Measurements from ENCODE around the gene OR5AC2. TPM values are rescaled to one million over a fixed set of nuclear protein-coding genes. Genes with fewer than 3 reads are reported as not detected.

Gene OR5AC2
- total RNA-seq, 2 experiments from 2014 or later, result not detected

DNA sequence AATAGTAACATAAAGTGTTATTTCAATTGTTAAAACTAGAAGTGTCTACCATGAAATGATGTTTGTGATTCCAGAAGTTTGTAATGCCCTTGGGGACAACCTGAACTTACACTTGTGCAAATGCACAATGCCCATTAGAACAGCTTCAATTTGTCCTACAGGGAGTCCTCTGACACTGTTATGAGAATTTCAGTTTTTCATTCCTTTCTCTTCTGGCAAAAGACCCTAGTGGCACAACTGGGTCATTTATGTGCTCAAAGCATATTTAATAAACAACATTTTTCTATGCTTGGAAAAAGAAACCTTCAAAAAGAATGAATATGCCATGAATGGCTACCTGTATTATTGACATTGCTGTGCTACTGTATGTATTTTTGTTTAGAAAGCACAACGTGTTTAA, 43.4 kb downstream of the OR5AC2 start, which contains the start of gene OR5H1:
Gene OR5H1, plus strand, starts transcription at position 301 of the 400 bp plus-strand sequence. CDS start 1,977 bp downstream, outside the sequence.
- ChIA-PET CTCF (no interaction called here), POLR2A (no interaction called here)
- TF ChIP-seq, protein P1, sequence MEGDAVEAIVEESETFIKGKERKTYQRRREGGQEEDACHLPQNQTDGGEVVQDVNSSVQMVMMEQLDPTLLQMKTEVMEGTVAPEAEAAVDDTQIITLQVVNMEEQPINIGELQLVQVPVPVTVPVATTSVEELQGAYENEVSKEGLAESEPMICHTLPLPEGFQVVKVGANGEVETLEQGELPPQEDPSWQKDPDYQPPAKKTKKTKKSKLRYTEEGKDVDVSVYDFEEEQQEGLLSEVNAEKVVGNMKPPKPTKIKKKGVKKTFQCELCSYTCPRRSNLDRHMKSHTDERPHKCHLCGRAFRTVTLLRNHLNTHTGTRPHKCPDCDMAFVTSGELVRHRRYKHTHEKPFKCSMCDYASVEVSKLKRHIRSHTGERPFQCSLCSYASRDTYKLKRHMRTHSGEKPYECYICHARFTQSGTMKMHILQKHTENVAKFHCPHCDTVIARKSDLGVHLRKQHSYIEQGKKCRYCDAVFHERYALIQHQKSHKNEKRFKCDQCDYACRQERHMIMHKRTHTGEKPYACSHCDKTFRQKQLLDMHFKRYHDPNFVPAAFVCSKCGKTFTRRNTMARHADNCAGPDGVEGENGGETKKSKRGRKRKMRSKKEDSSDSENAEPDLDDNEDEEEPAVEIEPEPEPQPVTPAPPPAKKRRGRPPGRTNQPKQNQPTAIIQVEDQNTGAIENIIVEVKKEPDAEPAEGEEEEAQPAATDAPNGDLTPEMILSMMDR (IDR thresholded peaks at IDR 0.05), result no peak
- H3K4me3 Mint-ChIP-seq, result no peak within 1 kb of the TSS
- intact Hi-C loops (cut with micrococcal nuclease), result no loop called here
- no peaks in the 10 kb centered on the region for H3K36me3 Mint-ChIP-seq (ENCODE audit: low read depth)
- no peaks in the 10 kb centered on the region for H3K4me1 Mint-ChIP-seq (ENCODE audit: low read depth)
- ATAC-seq, result no peak
- no peak within 1 kb of the TSS for H3K27ac Mint-ChIP-seq
- H3K27me3 Mint-ChIP-seq, result peaks cover 2% of the 10 kb centered on the region
- DNase-seq, result no peak
- no peaks in the 10 kb centered on the region for H3K9me3 Mint-ChIP-seq

DNA sequence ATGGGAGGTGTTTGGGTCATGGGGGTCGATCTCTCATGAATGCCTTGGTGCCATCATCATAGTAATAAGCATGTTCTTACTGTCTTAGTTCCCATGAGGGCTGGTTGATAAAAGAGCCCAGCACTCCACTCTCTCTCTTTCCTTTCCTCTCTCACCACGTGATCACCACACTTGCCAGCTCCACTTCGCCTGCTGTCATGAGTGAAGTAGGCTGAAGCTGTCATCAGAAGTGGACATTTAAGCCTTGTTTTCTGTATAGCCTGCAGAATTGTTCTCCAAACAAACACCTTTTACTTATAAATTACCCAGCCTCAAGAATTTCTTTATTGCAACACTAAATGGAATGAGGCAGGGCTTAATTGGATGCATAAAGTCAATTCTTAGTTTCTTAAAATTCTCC, 49.7 kb downstream of the OR5AC2 start:
- Mint-ChIP-seq H3K27me3 (peaks cover 2% of the 10 kb centered on the region), H3K27ac (no peak overlapping the region), H3K4me1 (ENCODE audit: low read depth) (no peaks in the 10 kb centered on the region), H3K4me3 (no peak overlapping the region), H3K9me3 (no peaks in the 10 kb centered on the region), H3K36me3 (ENCODE audit: low read depth) (no peaks in the 10 kb centered on the region)
- ChIA-PET POLR2A (no interaction called here), CTCF (no interaction called here)
- ATAC-seq, result no peak
- no peak for DNase-seq
- TF ChIP-seq, protein P1 (IDR thresholded peaks at IDR 0.05), result no peak
- intact Hi-C loops (cut with micrococcal nuclease), result no loop called here

Other genes starting within 250 kb of the OR5AC2 start
- gene RIOX2, start 114.7 kb upstream of the OR5AC2 start, total RNA-seq, result 10 to 100 TPM; 41.2 to 43.3 TPM
- not detected for gene GABRR3, start 51.9 kb upstream of the OR5AC2 start, total RNA-seq
- not detected for gene OR5H1, start 43.5 kb downstream of the OR5AC2 start, total RNA-seq
- not detected for gene OR5H14, start 60.3 kb downstream of the OR5AC2 start, total RNA-seq
- gene OR5H15, start 79.5 kb downstream of the OR5AC2 start, total RNA-seq, result not detected
- not detected for gene OR5H6, start 177.1 kb downstream of the OR5AC2 start, total RNA-seq
- not detected for gene OR5H2, start 195.3 kb downstream of the OR5AC2 start, total RNA-seq